SK-N-SH (cell line): ENCODE data around the gene TMPRSS13. TPM values are rescaled to one million over a fixed set of nuclear protein-coding genes. Genes with fewer than 3 reads are reported as not detected.

Experiments
- CTCF ChIA-PET: fragments of 300-600, 350-600 bp; formaldehyde crosslinking; extraction: SDS; loops from one replicate; lab custom pipeline; 2021; lab: Yijun Ruan, JAX
- POLR2A ChIA-PET: fragments of 350-600 bp; sonication (Branson Sonifier 250); formaldehyde crosslinking; extraction: SDS; loops from one replicate; lab custom pipeline; 2020; ENCODE audit warnings: antibody characterized with exemption, inconsistent platforms; lab: Yijun Ruan, JAX
- DNase-seq: peaks from one replicate; pipeline ENCODE4 v3.0.0; 2012
- H2AFZ ChIP-seq: fragments of 200-600 bp; sonication (generic); 2 replicates; pipeline ENCODE4 v1.8.1; 2016; ENCODE audit warnings: antibody characterized with exemption, mild to moderate bottlenecking, low read depth
- H3F3A ChIP-seq: fragments of 200-600 bp; sonication (generic); replicated peaks from 2 replicates; pipeline ENCODE3; 2016; ENCODE audit warnings: antibody characterized with exemption, mild to moderate bottlenecking; ENCODE audit not compliant: insufficient read depth
- H3K27ac ChIP-seq, 2 experiments: fragments of 200-500 bp in 1 of 2; fragments of 200-600 bp in 1 of 2; sonication (Bioruptor generic) in 1 of 2; sonication (generic), shearing (Covaris generic) in 1 of 2; 2 replicates each; pipeline versions ENCODE4 v1.5.1 to v1.6.1; 2014 to 2016; ENCODE audit warnings: low read depth in 2 of 2, inconsistent platforms in 1 of 2, low read length in 1 of 2, mild to moderate bottlenecking in 1 of 2, mixed read lengths in 1 of 2
- H3K27me3 ChIP-seq: fragments of 200-600 bp; sonication (generic), shearing (Covaris generic); 2 replicates; pipeline ENCODE4 v1.6.1; 2016; ENCODE audit warnings: mixed run types; ENCODE audit not compliant: insufficient read depth
- H3K36me3 ChIP-seq, 2 experiments: fragments of 200-500 bp in 1 of 2; fragments of 200-600 bp in 1 of 2; sonication (Bioruptor generic) in 1 of 2; sonication (generic) in 1 of 2; replicated peaks in 1 of 2; 2 replicates each; pipeline versions ENCODE3 to v1.5.1; 2014 to 2016; ENCODE audit warnings: low read length in 1 of 2, mild to moderate bottlenecking in 1 of 2; ENCODE audit not compliant: insufficient read depth in 2 of 2, control insufficient read depth in 1 of 2
- H3K4me1 ChIP-seq, 2 experiments: fragments of 200-500 bp in 1 of 2; fragments of 200-600 bp in 1 of 2; sonication (Bioruptor generic) in 1 of 2; sonication (generic), shearing (Covaris generic) in 1 of 2; 2 replicates each; pipeline versions ENCODE4 v1.5.1 to v1.6.1; 2014 to 2016; ENCODE audit warnings: low read depth in 1 of 2, low read length in 1 of 2, mixed run types in 1 of 2; ENCODE audit not compliant: insufficient read depth in 2 of 2, control insufficient read depth in 1 of 2
- H3K4me2 ChIP-seq: fragments of 200-600 bp; sonication (generic), shearing (Covaris generic); 2 replicates; pipeline ENCODE4 v1.6.1; 2017; ENCODE audit warnings: mixed run types
- H3K4me3 ChIP-seq, 2 experiments: fragments of 200-500 bp in 1 of 2; fragments of 200-600 bp in 1 of 2; sonication (Bioruptor generic) in 1 of 2; sonication (generic), shearing (Covaris generic) in 1 of 2; 2 replicates each; pipeline versions ENCODE4 v1.5.1 to v1.8.1; 2014 to 2016; ENCODE audit warnings: low read depth in 2 of 2, inconsistent platforms in 1 of 2, low read length in 1 of 2, mild to moderate bottlenecking in 1 of 2, mixed read lengths in 1 of 2, moderate library complexity in 1 of 2
- H3K79me2 ChIP-seq: fragments of 200-600 bp; sonication (generic); 2 replicates; pipeline ENCODE4 v1.8.1; 2017; ENCODE audit warnings: mild to moderate bottlenecking; ENCODE audit not compliant: insufficient read depth
- H3K9ac ChIP-seq: fragments of 200-600 bp; sonication (generic); 2 replicates; pipeline ENCODE4 v1.6.1; 2017; ENCODE audit warnings: mixed run types
- H3K9me2 ChIP-seq: fragments of 200-600 bp; sonication (generic); 2 replicates; pipeline ENCODE4 v1.6.1; 2017; ENCODE audit warnings: mixed run types
- H3K9me3 ChIP-seq: fragments of 200-600 bp; sonication (generic); 2 replicates; pipeline ENCODE4 v1.6.1; 2017; ENCODE audit warnings: mixed run types, mild to moderate bottlenecking, moderate library complexity
- H4K20me1 ChIP-seq: fragments of 200-600 bp; sonication (generic); 2 replicates; pipeline ENCODE4 v1.6.1; 2017; ENCODE audit warnings: mild to moderate bottlenecking, mixed run types; ENCODE audit not compliant: insufficient read depth
- CHD2 ChIP-seq: fragments of 150-350 bp; IDR thresholded peaks from 2 replicates; pipeline ENCODE4 v1.6.1; 2018; ENCODE audit warnings: low read length; ENCODE audit not compliant: partially characterized antibody
- EP300 ChIP-seq, 2 experiments: IDR thresholded peaks; 2 replicates each; pipeline versions ENCODE4 v1.4.0 to v1.6.1; 2012; ENCODE audit warnings: borderline replicate concordance in 1 of 2, low read depth in 1 of 2, low read length in 1 of 2
- FOSL2 ChIP-seq: IDR thresholded peaks from 2 replicates; pipeline ENCODE4 v1.4.0; 2012; ENCODE audit warnings: low read depth, mild to moderate bottlenecking, moderate library complexity, borderline replicate concordance
- FOXM1 ChIP-seq: IDR thresholded peaks from 2 replicates; pipeline ENCODE4 v1.4.0; 2012; ENCODE audit warnings: low read depth, mild to moderate bottlenecking
- GABPA ChIP-seq: IDR thresholded peaks from 2 replicates; pipeline ENCODE4 v1.4.0; 2012; ENCODE audit warnings: low read depth, mild to moderate bottlenecking
- GATA2 ChIP-seq: sonication (generic); formaldehyde crosslinking; IDR thresholded peaks from 2 replicates; pipeline ENCODE4 v1.5.0; 2020; ENCODE audit warnings: mild to moderate bottlenecking, missing genetic modification reagents
- NRF1 ChIP-seq: IDR thresholded peaks from 2 replicates; pipeline ENCODE4 v1.6.1; 2012; ENCODE audit warnings: low read depth, mild to moderate bottlenecking, low read length
- RCOR1 ChIP-seq: fragments of 150-350 bp; IDR thresholded peaks from 2 replicates; pipeline ENCODE4 v1.6.1; 2017; ENCODE audit warnings: antibody characterized with exemption, low read length
- RFX5 ChIP-seq: IDR thresholded peaks from 2 replicates; pipeline ENCODE4 v1.6.1; 2012; ENCODE audit warnings: mild to moderate bottlenecking, improper control_type of control experiment, low read length
- SIN3A ChIP-seq: IDR thresholded peaks from 2 replicates; pipeline ENCODE4 v1.6.1; 2012; ENCODE audit warnings: low read depth, mild to moderate bottlenecking, low read length, moderate library complexity, borderline replicate concordance
- TAF1 ChIP-seq: IDR thresholded peaks from 2 replicates; pipeline ENCODE4 v1.6.1; 2012; ENCODE audit warnings: low read depth, mild to moderate bottlenecking, low read length, moderate library complexity, borderline replicate concordance
- TEAD4 ChIP-seq: IDR thresholded peaks from 2 replicates; pipeline ENCODE4 v1.4.0; 2012; ENCODE audit warnings: mild to moderate bottlenecking, borderline replicate concordance; ENCODE audit not compliant: insufficient read depth
- YY1 ChIP-seq: IDR thresholded peaks from 2 replicates; pipeline ENCODE4 v1.4.0; 2012; ENCODE audit warnings: low read depth, mild to moderate bottlenecking
- WGBS: methylation state at CpG from one replicate; pipeline ENCODE4 v1.1.6; 2017; ENCODE audit warnings: low lambda C conversion rate; 5-methylcytosine and 5-hydroxymethylcytosine counted together
- polyA plus RNA-seq, 3 experiments: library from polyadenylated mRNA; depleted of rRNA; stranded (reverse); fragments of >200 nt; gene quantifications; 2 replicates each; pipeline ENCODE4 v1.2.3, GENCODE V29; 2012
- TF ChIP-seq, protein P1 (sequence below): IDR thresholded peaks from 2 replicates; pipeline ENCODE4 v1.4.0; 2012; ENCODE audit warnings: low read depth
- TF ChIP-seq, protein P2 (sequence below): IDR thresholded peaks from 2 replicates; pipeline ENCODE4 v1.4.0; 2012; ENCODE audit warnings: low read depth, borderline replicate concordance
- TF ChIP-seq, protein P3 (sequence below): fragments of 200-600 bp; sonication (generic); IDR thresholded peaks from 2 replicates; pipeline ENCODE4 v1.6.1; 2017; ENCODE audit warnings: antibody characterized with exemption, mild to moderate bottlenecking, moderate library complexity
- TF ChIP-seq, protein P4 (sequence below): fragments of 150-350 bp; IDR thresholded peaks from 2 replicates; pipeline ENCODE4 v1.6.1; 2016; ENCODE audit warnings: mild to moderate bottlenecking, low read depth, low read length

The TMPRSS13 gene
- polyA plus RNA-seq, 1 of the 3 experiments (the other 2 are of a cell fraction), result not detected

DNA sequence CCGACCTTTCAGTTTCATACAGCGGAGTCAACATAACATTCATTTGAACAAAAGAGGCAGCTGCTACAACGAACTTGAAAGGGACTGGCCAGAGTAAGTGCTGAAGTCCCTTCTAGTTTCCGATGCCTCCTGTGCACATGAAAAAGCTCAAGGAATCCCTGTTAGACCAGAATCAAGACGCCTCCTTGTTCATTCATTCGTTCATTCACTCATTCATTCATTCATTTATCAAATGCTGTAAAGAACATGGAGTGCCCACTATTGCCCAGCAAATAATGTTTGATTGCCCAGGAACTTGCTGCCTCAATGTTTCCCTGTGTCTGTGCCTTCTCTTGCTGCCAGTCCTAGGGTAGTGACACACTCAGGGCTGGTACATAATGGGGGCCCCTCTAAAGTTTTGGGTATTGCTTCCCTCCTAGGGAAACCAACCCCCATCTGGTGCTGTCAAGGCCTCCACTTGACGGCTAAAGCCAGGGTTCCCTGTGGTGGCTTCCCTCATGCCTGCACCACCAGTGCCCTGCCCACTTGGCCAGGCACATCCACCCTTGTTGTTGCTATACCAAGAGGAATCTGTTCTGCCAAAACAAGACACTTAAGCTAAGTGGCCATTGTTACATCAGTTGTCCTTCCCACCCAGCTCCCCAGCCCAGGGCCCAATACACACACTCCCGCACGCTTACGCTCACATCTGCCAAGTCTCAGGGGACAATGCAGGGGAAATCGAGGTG is 3.8 kb downstream of the TMPRSS13 start (continued):
- TF ChIP-seq CHD2 (no peak), RCOR1 (no peak), FOXM1 (no peak), TEAD4 (no peak), FOSL2 (no peak), EP300 (IDR thresholded peaks at IDR 0.05; ENCODE audit: borderline replicate concordance in 1 of 2, low read depth in 1 of 2, low read length in 1 of 2) (no peak)
- TF ChIP-seq, protein P1, sequence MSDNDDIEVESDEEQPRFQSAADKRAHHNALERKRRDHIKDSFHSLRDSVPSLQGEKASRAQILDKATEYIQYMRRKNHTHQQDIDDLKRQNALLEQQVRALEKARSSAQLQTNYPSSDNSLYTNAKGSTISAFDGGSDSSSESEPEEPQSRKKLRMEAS, result no peak
- TF ChIP-seq, protein P2, sequence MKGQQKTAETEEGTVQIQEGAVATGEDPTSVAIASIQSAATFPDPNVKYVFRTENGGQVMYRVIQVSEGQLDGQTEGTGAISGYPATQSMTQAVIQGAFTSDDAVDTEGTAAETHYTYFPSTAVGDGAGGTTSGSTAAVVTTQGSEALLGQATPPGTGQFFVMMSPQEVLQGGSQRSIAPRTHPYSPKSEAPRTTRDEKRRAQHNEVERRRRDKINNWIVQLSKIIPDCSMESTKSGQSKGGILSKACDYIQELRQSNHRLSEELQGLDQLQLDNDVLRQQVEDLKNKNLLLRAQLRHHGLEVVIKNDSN, result no peak
- TF ChIP-seq, protein P3, sequence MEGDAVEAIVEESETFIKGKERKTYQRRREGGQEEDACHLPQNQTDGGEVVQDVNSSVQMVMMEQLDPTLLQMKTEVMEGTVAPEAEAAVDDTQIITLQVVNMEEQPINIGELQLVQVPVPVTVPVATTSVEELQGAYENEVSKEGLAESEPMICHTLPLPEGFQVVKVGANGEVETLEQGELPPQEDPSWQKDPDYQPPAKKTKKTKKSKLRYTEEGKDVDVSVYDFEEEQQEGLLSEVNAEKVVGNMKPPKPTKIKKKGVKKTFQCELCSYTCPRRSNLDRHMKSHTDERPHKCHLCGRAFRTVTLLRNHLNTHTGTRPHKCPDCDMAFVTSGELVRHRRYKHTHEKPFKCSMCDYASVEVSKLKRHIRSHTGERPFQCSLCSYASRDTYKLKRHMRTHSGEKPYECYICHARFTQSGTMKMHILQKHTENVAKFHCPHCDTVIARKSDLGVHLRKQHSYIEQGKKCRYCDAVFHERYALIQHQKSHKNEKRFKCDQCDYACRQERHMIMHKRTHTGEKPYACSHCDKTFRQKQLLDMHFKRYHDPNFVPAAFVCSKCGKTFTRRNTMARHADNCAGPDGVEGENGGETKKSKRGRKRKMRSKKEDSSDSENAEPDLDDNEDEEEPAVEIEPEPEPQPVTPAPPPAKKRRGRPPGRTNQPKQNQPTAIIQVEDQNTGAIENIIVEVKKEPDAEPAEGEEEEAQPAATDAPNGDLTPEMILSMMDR, result no peak

DNA sequence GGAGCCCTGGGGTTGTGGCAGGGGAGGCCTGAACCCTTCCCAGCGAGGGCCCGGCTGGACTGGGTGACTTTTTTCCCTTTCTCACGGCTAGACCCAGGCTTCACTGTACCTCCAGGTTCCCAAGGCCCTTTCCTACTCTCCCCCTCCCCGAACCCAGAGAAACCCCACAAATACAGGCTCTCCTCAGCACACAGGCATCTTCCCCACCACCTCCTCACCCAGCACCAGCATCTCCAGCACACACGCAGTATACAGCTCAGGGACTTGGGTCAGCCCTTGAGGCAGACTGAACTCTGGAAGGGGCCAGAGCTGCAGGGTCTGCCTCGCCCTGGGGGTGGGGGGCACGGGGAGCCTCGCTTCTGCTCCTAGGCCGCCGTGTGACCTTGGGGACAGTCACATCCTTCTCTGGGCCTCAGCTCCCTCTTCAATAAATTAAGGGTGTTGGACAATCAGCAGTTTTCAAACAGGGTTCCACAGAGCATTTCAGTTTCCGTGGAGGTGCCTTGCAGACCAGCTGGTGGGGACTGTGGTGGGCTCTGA is 4.5 kb downstream of the TMPRSS13 start:
- no peak overlapping the region for H3K9ac ChIP-seq
- POLR2A ChIA-PET, result no interaction called here
- H3F3A ChIP-seq, result no peaks in the 10 kb centered on the region
- no peak overlapping the region for H3K4me2 ChIP-seq
- no peaks in the 10 kb centered on the region for H3K9me2 ChIP-seq
- H3K9me3 ChIP-seq, result no peaks in the 10 kb centered on the region
- no peak overlapping the region for H3K4me3 ChIP-seq
- H4K20me1 ChIP-seq, result no peaks in the 10 kb centered on the region
- H3K36me3 ChIP-seq, result no peaks in the 10 kb centered on the region
- H3K27ac ChIP-seq, result no peak overlapping the region
- 19% methylated on average over 8 of the region's 11 CpGs for WGBS
- H3K4me1 ChIP-seq, result no peaks in the 10 kb centered on the region
- no peak for TF ChIP-seq EP300 (IDR thresholded peaks at IDR 0.05; ENCODE audit: borderline replicate concordance in 1 of 2, low read depth in 1 of 2, low read length in 1 of 2)
- TF ChIP-seq, protein P4, sequence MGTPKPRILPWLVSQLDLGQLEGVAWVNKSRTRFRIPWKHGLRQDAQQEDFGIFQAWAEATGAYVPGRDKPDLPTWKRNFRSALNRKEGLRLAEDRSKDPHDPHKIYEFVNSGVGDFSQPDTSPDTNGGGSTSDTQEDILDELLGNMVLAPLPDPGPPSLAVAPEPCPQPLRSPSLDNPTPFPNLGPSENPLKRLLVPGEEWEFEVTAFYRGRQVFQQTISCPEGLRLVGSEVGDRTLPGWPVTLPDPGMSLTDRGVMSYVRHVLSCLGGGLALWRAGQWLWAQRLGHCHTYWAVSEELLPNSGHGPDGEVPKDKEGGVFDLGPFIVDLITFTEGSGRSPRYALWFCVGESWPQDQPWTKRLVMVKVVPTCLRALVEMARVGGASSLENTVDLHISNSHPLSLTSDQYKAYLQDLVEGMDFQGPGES, result no peak
- TF ChIP-seq, protein P1, result no peak
- TF ChIP-seq YY1, result no peak
- no peak for TF ChIP-seq NRF1
- no peak for TF ChIP-seq GATA2 (CRISPR knock-in tag)
- TF ChIP-seq RFX5, result no peak
- no peak for TF ChIP-seq TAF1
- no peak for TF ChIP-seq SIN3A
- TF ChIP-seq GABPA, result no peak
- TF ChIP-seq, protein P2, result no peak
- H2AFZ ChIP-seq, result no peak overlapping the region
- no peak for DNase-seq
- CTCF ChIA-PET, result interaction anchor here (0.8 to 1.0 kb wide), 2 partner anchors 22 to 499 kb away, joined by 3 read pairs; no protein-coding TSS in a partner anchor
- no peaks in the 10 kb centered on the region for H3K79me2 ChIP-seq
- no peaks in the 10 kb centered on the region for H3K27me3 ChIP-seq
